GM23338 (cell line): ENCODE results near the gene CPEB2.

Source experiments
- EZH2 ChIP-seq: fragments of 200-600 bp; sonication (generic); IDR thresholded peaks from one replicate; pipeline ENCODE4 v1.8.0; 2017; ENCODE audit warnings: antibody characterized with exemption, mild to moderate bottlenecking, low read depth; ENCODE audit not compliant: unreplicated experiment
- POLR2AphosphoS5 ChIP-seq: IDR thresholded peaks from 2 replicates; pipeline ENCODE4 v1.6.1; 2016; ENCODE audit warnings: antibody characterized with exemption, low read depth

- TF ChIP-seq POLR2AphosphoS5 (no peak), EZH2 (no peak)
Observed at GRCh38 chr4:15018361-15018760, 16.1 kb downstream of the CPEB2 start.
